DMS114 treated with DMSO at 0.1 percent for 48 hours (cell line): ENCODE results near the gene LTB.

ENCODE experiments used
- DNase-seq: peaks from one replicate; lab custom pipeline; 2025; ENCODE audit not compliant: unreplicated experiment; lab: John Stamatoyannopoulos, UW

The LTB gene

DNA sequence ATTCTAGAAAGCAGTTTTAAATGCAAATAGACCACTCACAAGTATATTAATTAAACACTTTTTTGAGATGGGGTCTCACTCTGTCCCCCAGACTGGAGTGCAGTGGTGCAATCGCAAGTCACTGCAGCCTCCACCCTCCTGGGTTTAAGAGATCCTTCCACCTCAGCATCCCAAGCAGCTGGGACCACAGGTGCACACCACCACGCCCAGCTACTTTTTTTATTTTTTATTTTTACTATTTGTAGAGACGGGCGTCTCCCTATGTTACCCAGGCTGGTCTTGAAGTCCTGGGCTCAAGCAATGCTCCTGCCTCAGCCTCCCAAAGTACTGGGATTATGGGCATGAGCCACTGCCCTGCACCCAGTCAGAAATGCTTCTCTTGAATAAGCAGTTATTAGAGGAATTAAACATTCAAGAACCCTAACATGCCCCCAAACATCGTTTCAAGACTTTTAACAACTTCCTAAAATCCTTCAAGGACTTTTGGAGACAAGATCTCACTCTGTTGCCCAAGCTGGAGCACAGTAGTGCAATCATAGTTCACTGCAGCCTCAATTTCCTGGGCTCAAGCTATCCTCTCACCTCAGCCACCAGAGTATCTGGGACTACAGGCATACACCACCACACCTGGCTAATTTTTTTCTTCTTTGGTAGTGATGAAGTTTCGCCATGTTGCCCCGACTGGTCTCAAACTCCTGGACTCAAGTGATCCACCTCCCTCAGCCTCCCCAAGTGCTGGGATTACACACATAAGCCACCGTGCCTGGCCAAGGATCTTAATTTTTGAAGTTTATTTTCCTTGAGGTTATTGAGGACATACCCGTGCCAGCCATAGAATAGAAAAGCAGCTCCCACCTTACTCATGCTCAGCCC, 50.2 kb downstream of the LTB start:
- no peak for DNase-seq

DNA sequence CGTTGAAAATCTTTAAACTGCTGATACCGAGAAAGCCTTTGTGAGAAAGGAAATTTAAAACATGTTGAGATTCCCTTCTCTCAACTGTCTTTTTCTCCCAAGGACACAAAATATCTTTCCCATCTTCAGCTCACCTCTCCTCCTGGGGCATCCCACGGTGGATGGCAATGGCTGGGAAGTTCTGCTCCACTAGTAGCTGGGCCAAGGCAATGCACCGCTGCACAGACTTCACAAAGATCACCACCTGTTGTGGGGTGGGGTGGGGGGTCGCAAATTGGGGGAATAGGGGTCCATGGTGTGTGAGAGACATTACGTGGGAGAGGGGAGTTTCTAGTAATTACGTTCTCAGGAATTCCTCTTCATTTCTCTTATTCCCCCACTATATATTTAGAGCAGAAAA, 51.1 kb downstream of the LTB start:
- no peak for DNase-seq

DNA sequence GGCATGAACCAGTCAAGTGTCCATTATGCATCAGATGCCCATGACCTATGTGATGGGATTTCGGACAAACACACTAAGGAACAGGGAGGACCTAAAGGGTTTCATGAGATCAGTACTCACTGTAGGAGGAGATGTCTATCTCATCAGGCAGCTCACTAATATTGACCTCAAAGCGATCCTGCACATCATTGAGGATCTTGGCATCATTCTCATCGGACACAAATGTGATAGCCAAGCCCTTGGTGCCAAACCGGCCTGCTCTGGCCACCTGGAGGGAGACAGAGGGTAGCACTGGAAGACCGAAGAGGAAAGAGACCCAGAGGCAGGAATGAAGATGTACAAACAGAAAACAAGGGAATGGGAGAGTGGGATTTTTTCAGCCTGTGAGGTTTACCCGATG, 51.6 kb downstream of the LTB start:
- peak; percentile 28 for DNase-seq
